NB4 (cell line): ENCODE data around the gene TBL1XR1.

ENCODE experiments used
- POLR2A ChIP-seq: IDR thresholded peaks from 2 replicates; pipeline ENCODE4 v1.6.1; 2011; ENCODE audit warnings: mild to moderate bottlenecking; ENCODE audit not compliant: insufficient read length; ENCODE audit errors: extremely low read depth
- TF ChIP-seq, protein P1 (sequence below): IDR thresholded peaks from one replicate; pipeline ENCODE4 v1.5.1; 2012; ENCODE audit warnings: low read depth, low read length
- TF ChIP-seq, protein P2 (sequence below): IDR thresholded peaks from 2 replicates; pipeline ENCODE4 v1.6.1; 2011; ENCODE audit warnings: low read depth, low read length

DNA sequence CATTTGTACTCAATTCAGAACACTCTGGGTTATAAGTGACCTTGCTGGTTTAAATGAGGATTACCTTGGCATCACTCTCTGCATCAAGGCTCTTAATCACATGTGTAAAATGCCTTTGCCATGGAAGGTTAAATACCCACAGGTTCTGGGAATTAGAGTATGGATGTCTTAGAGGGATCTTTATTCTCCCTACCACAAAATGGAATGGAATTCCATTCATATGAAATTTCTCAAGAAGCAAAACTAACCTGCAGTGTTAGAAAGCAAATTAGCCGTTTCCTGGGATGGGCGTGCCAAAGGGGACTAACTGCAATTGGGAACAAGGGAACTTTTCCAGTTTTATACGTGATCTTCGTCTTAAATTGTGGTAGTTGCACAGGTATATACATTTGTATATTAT, 39.8 kb downstream of the TBL1XR1 start:
- no peak for TF ChIP-seq POLR2A
- TF ChIP-seq, protein P1, sequence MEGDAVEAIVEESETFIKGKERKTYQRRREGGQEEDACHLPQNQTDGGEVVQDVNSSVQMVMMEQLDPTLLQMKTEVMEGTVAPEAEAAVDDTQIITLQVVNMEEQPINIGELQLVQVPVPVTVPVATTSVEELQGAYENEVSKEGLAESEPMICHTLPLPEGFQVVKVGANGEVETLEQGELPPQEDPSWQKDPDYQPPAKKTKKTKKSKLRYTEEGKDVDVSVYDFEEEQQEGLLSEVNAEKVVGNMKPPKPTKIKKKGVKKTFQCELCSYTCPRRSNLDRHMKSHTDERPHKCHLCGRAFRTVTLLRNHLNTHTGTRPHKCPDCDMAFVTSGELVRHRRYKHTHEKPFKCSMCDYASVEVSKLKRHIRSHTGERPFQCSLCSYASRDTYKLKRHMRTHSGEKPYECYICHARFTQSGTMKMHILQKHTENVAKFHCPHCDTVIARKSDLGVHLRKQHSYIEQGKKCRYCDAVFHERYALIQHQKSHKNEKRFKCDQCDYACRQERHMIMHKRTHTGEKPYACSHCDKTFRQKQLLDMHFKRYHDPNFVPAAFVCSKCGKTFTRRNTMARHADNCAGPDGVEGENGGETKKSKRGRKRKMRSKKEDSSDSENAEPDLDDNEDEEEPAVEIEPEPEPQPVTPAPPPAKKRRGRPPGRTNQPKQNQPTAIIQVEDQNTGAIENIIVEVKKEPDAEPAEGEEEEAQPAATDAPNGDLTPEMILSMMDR: no peak
- TF ChIP-seq, protein P2, sequence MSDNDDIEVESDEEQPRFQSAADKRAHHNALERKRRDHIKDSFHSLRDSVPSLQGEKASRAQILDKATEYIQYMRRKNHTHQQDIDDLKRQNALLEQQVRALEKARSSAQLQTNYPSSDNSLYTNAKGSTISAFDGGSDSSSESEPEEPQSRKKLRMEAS: no peak
